Measurements from ENCODE around the gene EGFL7.

Gene EGFL7

DNA sequence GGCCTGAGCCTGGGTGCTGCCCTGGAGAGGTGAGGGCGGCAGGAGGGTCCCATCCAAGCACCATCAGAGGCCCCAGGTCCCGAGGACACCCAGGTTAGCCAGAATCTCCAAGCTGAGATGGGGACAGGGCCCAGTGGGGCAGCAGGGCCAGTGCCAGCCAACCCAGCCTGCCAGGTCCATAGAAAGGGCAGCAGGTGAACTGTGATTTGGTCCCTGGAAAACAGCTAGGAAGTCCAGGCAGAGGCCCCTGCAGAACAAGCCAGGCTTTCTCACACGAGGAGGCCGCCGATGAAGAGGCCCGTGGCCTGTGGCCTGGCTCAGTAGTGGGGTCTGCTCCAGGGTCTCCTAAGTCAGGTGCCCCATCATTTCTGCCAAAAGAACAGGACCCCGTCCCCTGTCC is 22.5 kb downstream of the EGFL7 start:
- Histone ChIP-seq H3K9me3 (ENCODE audit: control insufficient read depth, low read length) (no peaks in the 10 kb centered on the region), H3K27ac (no peak overlapping the region), H3K36me3 (ENCODE audit: control insufficient read depth, insufficient read depth, low read length) (no peaks in the 10 kb centered on the region), H2AFZ (no peak overlapping the region), H3K27me3 (ENCODE audit: control insufficient read depth, insufficient read depth, low read length) (no peaks in the 10 kb centered on the region), H3K79me2 (peaks cover 2% of the 10 kb centered on the region), H3K4me1 (no peaks in the 10 kb centered on the region), H3K4me2 (ENCODE audit: low read length) (no peak overlapping the region), H3K9ac (no peak overlapping the region), H3K4me3 (ENCODE audit: low read depth, low read length) (no peak overlapping the region)
- TF ChIP-seq CTCF (IDR thresholded peaks at IDR 0.05), result no peak

DNA sequence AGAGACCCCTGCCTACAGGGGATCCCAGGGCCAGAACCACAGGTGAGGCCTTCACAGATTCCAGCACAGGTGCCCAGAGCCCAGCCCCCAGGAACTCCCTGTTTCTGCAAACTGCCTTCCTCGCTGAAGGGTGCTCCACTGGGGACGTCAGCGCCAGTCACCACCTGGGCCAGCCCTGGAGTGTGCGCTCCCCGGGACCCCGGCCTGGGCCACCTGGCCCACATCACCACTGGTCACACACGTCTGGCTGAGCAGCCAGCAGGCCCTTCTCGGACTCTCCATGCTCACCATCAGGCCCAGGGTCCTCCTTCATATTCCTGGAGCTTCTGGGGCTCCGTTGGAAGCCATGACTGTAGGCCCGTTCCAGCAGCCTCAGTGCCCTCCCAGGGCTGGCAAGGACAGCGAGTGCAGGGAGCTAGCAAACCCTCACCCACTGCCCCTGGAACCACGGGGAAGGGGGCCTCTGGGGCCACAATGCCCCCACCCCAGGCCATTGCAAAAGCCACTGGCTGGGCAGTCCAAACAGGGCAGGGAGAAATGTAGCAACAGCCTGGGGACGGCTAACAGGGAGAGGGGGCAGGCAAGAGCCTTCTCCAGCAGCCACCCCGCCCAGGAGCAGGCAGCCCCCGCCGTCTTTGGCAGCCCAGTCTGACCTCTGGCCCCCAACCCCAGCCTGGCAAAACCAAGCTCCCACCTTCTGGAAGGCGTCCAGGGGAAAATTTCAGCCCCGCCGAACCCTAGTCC is 23.2 kb downstream of the EGFL7 start:
- Histone ChIP-seq H2AFZ (no peak overlapping the region), H3K27me3 (ENCODE audit: control insufficient read depth, insufficient read depth, low read length) (no peaks in the 10 kb centered on the region), H3K4me2 (ENCODE audit: low read length) (peak overlapping the region; percentile 98), H3K4me1 (no peaks in the 10 kb centered on the region), H3K9ac (no peak overlapping the region), H3K27ac (no peak overlapping the region), H3K79me2 (peaks cover 2% of the 10 kb centered on the region), H3K4me3 (ENCODE audit: low read depth, low read length) (peak overlapping the region; percentile 83), H3K36me3 (ENCODE audit: control insufficient read depth, insufficient read depth, low read length) (no peaks in the 10 kb centered on the region), H3K9me3 (ENCODE audit: control insufficient read depth, low read length) (no peaks in the 10 kb centered on the region)
- no peak for TF ChIP-seq CTCF (IDR thresholded peaks at IDR 0.05)

DNA sequence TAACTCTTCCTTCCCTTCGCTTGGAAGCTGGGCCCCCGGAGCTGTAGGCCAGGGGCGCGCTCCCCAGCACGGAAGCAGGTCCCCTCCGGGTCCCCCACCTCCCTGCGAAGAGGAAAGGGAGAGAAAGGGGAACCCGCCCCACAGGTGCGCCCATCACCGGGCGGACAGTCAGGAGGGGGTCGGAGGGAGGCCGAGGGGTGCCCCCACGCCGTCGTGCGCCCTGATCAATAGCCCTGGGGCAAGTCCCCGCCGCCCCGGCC is 23.7 kb downstream of the EGFL7 start:
- peak overlapping the region; percentile 77 for H2AFZ ChIP-seq
- no peaks in the 10 kb centered on the region for H3K4me1 ChIP-seq
- H3K4me2 ChIP-seq (ENCODE audit: low read length), result peak overlapping the region; percentile 98
- H3K9ac ChIP-seq, result no peak overlapping the region
- no peak overlapping the region for H3K27ac ChIP-seq
- H3K79me2 ChIP-seq, result peaks cover 2% of the 10 kb centered on the region
- no peaks in the 10 kb centered on the region for H3K36me3 ChIP-seq (ENCODE audit: control insufficient read depth, insufficient read depth, low read length)
- H3K27me3 ChIP-seq (ENCODE audit: control insufficient read depth, insufficient read depth, low read length), result no peaks in the 10 kb centered on the region
- no peak for TF ChIP-seq CTCF (IDR thresholded peaks at IDR 0.05)
- peak overlapping the region; percentile 83 for H3K4me3 ChIP-seq (ENCODE audit: low read depth, low read length)
- H3K9me3 ChIP-seq (ENCODE audit: control insufficient read depth, low read length), result no peaks in the 10 kb centered on the region

DNA sequence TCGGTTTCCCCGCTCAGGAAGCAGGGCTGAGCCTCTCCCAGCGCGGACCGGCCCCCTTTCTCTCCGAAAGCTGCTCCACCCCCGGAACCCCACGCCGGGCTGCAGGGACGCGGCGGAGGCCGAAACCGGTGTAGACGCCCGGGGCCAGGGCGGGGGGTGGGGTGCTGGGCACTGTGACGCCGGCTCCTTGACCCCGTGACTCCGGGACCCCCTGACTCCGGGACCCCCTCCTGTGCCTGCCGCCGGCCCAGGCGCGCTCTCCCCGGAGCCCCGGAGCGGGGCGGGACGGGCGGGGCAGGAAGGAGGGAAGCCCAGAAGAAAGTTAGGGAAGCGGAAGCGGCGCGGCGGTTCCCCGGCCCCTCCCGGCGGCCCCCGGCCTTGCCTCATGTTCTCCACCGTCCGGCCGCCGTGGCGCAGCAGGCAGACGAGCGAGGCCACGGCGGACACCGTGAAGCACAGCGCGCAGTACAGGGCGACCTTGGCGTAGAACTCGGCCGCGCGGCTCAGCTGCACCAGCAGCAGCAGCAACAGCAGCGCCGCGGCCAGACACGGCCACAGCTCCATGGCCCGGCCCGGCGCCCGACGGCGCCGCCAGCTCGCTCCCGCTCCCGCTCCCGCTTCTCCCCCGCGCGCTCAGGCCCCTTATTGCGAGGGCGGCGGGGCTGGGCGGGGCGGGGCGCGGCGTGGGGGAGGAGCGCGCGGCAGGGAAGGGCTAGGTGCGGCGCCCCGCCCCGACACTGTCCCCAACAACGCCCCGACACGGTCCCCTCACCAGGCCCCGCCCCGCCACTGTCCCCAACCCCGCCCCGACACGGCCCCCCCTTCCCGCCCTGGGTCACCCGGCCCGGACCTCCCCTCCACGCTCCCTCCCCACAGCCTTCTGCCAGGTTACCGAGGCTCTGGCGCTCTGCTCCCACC is 24.3 kb downstream of the EGFL7 start, which contains the start of gene AGPAT2:
Gene AGPAT2, minus strand, starts transcription at position 664 of the 918 bp plus-strand sequence. Its CDS starts 100 bp downstream, at position 564.
- Histone ChIP-seq H3K9ac (no peak within 1 kb of the TSS), H3K36me3 (ENCODE audit: control insufficient read depth, insufficient read depth, low read length) (no peaks in the 10 kb centered on the region), H3K4me2 (ENCODE audit: low read length) (peak within 1 kb of the TSS; percentile 98), H3K27ac (no peak within 1 kb of the TSS), H3K4me3 (ENCODE audit: low read depth, low read length) (peak within 1 kb of the TSS; percentile 83), H3K27me3 (ENCODE audit: control insufficient read depth, insufficient read depth, low read length) (no peaks in the 10 kb centered on the region), H3K9me3 (ENCODE audit: control insufficient read depth, low read length) (no peaks in the 10 kb centered on the region), H2AFZ (peak within 1 kb of the TSS; percentile 77), H3K4me1 (no peaks in the 10 kb centered on the region), H3K79me2 (peaks cover 2% of the 10 kb centered on the region)
- no peak for TF ChIP-seq CTCF (IDR thresholded peaks at IDR 0.05)
